ENCODE measurements around the gene HSPA6. TPM values are rescaled to one million over a fixed set of nuclear protein-coding genes. Genes with fewer than 3 reads are reported as not detected.

Gene HSPA6
- total RNA-seq, 3 donors from 2014 or later (not counting 1 experiment from before 2014, with no cell fraction given): 5.8 to 6.5 (median 6.0) TPM

DNA sequence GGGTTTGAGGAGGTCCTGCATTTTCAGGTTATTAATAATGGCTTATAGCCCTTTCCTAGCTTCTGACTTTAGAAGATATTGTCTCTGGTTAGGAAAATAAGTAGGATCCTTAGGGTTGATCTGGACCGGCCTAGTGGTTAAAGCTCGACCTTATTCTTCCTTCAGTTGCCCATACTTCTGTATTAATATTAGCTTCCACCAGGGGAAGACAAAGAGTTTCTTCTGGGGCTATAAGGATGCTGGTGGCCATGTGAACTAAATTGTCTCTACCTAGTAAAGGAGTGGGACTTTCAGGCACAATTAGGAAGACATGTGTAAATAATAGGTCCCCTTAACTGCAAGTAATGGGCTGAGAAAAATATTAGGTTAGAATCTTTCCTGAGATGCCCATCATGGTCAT lies 39.7 kb upstream of the HSPA6 start:
- H3K4me1 ChIP-seq (ENCODE audit: control insufficient read depth, insufficient read depth, low read length): peaks cover 6% of the 10 kb centered on the region
- DNase-seq: peak in 1 of 2 donors; percentile 32
- no peak overlapping the region for H3K27ac ChIP-seq (ENCODE audit: low read length)
- no peak overlapping the region for H3K4me3 ChIP-seq (ENCODE audit: low read length)
- H3K36me3 ChIP-seq (ENCODE audit: control insufficient read depth, insufficient read depth, low read length): no peaks in the 10 kb centered on the region
- intact Hi-C loops (cut with micrococcal nuclease): loop anchor here (10.0 kb wide), 1 partner anchor 80 kb away; no protein-coding TSS in a partner anchor
- H3K9me3 ChIP-seq (ENCODE audit: control insufficient read depth, insufficient read depth, low read length): no peaks in the 10 kb centered on the region
- Mint-ChIP-seq H3K4me3 (no peak overlapping the region), H3K4me1 (peaks cover 7 to 11% of the 10 kb centered on the region in 2 donors), H3K27me3 (ENCODE audit: low read depth in 2 of 2) (peaks cover 7 to 11% of the 10 kb centered on the region in 2 donors), H3K36me3 (no peaks in the 10 kb centered on the region), H3K27ac (no peak overlapping the region), H3K9me3 (no peaks in the 10 kb centered on the region)
- no peaks in the 10 kb centered on the region for H3K27me3 ChIP-seq (ENCODE audit: control insufficient read depth, insufficient read depth, low read length)
- WGBS (ENCODE audit: insufficient coverage): no CpG with 5 or more reads among the region's 2 CpGs
- peak in 2 of 3 donors; percentile 55 to 70 for ATAC-seq
- TF ChIP-seq, protein P1, sequence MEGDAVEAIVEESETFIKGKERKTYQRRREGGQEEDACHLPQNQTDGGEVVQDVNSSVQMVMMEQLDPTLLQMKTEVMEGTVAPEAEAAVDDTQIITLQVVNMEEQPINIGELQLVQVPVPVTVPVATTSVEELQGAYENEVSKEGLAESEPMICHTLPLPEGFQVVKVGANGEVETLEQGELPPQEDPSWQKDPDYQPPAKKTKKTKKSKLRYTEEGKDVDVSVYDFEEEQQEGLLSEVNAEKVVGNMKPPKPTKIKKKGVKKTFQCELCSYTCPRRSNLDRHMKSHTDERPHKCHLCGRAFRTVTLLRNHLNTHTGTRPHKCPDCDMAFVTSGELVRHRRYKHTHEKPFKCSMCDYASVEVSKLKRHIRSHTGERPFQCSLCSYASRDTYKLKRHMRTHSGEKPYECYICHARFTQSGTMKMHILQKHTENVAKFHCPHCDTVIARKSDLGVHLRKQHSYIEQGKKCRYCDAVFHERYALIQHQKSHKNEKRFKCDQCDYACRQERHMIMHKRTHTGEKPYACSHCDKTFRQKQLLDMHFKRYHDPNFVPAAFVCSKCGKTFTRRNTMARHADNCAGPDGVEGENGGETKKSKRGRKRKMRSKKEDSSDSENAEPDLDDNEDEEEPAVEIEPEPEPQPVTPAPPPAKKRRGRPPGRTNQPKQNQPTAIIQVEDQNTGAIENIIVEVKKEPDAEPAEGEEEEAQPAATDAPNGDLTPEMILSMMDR (IDR thresholded peaks at IDR 0.05): peak; percentile 41

DNA sequence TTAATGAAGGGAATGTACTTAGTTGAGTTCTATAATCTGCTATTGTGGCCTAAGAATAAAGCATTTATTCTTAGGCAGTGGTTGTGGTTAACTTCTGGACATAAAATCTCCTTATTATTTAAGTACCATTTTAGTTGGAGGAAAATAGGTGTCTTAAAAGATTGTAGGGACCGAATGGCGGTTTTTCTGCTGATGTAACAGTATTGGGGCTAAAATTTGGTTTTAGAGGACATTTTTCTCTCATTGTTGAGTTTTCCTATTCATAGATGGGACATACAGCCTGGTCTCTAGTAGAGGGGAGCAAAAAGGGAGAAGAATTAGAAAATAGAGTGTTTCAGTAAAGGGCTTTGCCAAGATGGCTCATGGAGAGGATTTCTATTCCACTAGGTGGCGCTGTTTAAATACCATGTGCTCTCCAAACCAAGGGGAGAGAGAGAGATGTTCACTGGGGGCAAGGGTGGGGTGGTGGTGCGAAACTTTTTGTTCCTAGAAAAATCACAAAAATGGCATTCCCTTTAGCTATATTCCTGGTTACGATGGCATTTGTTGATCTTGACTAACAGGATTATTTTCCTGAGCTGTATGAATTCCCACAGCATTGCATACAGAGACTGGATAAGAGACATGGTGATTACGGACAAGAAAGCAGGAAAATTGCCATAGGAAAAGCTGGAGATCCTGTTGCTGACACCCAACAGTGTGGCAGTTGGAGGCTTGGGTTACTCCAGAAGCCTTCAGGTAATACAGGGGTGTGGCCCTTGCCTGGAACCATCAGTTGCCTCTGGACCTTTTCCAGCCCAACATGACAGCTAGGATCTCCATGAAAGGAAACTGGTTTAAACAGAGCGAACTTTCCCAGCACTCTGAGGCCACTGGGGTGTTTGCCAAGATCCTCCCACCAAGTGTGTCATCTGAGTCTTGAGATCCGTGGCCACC lies 37.3 kb upstream of the HSPA6 start:
- peak in 1 of 2 donors; percentile 84 for DNase-seq
- Mint-ChIP-seq H3K27me3 (ENCODE audit: low read depth in 2 of 2) (peaks cover 22 to 28% of the 10 kb centered on the region in 2 donors), H3K9me3 (no peaks in the 10 kb centered on the region), H3K4me1 (peaks cover 15 to 18% of the 10 kb centered on the region in 2 donors), H3K36me3 (no peaks in the 10 kb centered on the region), H3K27ac (no peak overlapping the region), H3K4me3 (no peak overlapping the region)
- Histone ChIP-seq H3K27me3 (ENCODE audit: control insufficient read depth, insufficient read depth, low read length) (peaks cover 4% of the 10 kb centered on the region), H3K9me3 (ENCODE audit: control insufficient read depth, insufficient read depth, low read length) (no peaks in the 10 kb centered on the region), H3K27ac (ENCODE audit: low read length) (no peak overlapping the region), H3K36me3 (ENCODE audit: control insufficient read depth, insufficient read depth, low read length) (no peaks in the 10 kb centered on the region), H3K4me1 (ENCODE audit: control insufficient read depth, insufficient read depth, low read length) (peaks cover 10% of the 10 kb centered on the region), H3K4me3 (ENCODE audit: low read length) (no peak overlapping the region)
- intact Hi-C loops (cut with micrococcal nuclease): loop anchor here (1.0 to 10.0 kb wide), 2 partner anchors 78 to 254 kb away; no protein-coding TSS in a partner anchor
- ATAC-seq: peak; percentile 73 to 86 (median 85)
- WGBS (ENCODE audit: insufficient coverage): 57% methylated on average over 8 of the region's 8 CpGs
- TF ChIP-seq, protein P1 (IDR thresholded peaks at IDR 0.05): peak; percentile 90

DNA sequence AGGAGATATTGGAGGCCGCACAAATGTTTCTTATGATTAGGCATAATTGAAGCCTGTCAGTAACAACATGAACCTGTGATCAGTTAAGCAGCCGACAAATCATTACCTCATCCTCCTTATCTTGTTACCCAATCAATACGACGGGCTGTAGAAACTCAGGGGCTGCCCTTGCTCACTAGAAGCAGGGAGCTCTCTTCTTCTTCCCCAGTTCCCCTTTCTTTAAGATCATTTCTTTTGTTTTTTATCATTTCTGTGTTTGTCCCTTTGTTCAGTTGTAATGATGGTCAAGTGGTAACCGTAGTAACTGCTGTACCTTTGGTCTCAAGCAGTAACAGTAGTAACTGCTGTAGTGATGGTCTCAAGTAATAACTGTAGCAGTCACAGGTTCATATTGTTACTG lies 32.9 kb upstream of the HSPA6 start:
- TF ChIP-seq, protein P1 (IDR thresholded peaks at IDR 0.05): no peak
- peaks cover 14 to 18% of the 10 kb centered on the region in 2 donors for H3K4me1 Mint-ChIP-seq
- 40% methylated on average over 5 of the region's 5 CpGs for WGBS (ENCODE audit: insufficient coverage)
- H3K4me1 ChIP-seq (ENCODE audit: control insufficient read depth, insufficient read depth, low read length): peaks cover 10% of the 10 kb centered on the region
- no peak overlapping the region for H3K27ac ChIP-seq (ENCODE audit: low read length)
- H3K4me3 ChIP-seq (ENCODE audit: low read length): no peak overlapping the region
- intact Hi-C loops (cut with micrococcal nuclease): no loop called here
- no peak overlapping the region for H3K4me3 Mint-ChIP-seq
- no peaks in the 10 kb centered on the region for H3K36me3 ChIP-seq (ENCODE audit: control insufficient read depth, insufficient read depth, low read length)
- no peaks in the 10 kb centered on the region for H3K9me3 ChIP-seq (ENCODE audit: control insufficient read depth, insufficient read depth, low read length)
- no peaks in the 10 kb centered on the region for H3K36me3 Mint-ChIP-seq
- no peak overlapping the region for H3K27ac Mint-ChIP-seq
- H3K27me3 ChIP-seq (ENCODE audit: control insufficient read depth, insufficient read depth, low read length): peaks cover 6% of the 10 kb centered on the region
- H3K27me3 Mint-ChIP-seq (ENCODE audit: low read depth in 2 of 2): peaks cover 41 to 51% of the 10 kb centered on the region in 2 donors
- H3K9me3 Mint-ChIP-seq: no peaks in the 10 kb centered on the region
- peak in 1 of 3 donors; percentile 48 for ATAC-seq
- peak in 1 of 2 donors; percentile 36 for DNase-seq
